Measurements from ENCODE around the gene YTHDF1.
A peak's percentile ranks its signal among the peaks of the same experiment; 100 is the strongest.

The YTHDF1 gene

DNA sequence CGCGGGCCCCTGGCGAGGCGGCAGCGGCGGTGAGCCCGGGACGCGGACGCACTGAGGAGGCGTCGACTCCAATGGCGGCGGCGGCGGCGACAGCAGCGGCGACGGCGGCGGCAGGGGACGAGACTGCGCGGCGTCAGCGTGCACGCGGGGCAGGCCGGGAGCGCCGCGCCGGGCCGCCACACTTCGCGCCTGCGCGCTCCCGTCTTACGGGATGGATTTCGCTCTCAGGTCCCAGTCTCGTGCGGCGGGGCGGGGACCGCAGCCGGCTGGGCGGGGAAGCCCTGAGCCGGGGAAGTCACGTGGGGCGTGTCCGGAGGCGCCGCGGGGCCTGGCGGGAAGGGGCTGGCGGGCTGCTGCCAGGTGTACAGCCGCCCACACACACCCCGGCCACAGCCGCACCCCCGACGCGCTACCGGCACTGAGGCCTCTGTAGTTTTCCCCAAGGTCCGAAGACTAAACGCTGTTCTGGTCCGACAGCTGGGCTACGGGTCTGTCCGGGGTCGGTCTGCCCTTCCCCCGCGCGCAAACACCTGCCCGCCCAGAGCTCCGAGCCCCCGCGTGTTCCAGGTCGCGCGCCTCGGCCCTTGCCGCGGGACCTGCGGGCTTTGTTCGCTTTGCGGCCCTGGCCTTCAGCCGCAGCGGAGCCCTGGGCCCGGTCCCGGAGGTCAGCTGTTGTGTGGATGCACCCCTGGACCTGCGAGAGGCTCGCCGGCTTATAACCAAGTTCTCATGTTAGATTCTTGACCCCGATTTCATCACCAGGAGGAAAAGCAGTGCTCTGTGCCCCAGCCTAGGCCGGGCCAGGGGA lies at the start of gene YTHDF1:
TSS of gene YTHDF1 (minus strand) at position 91 of the 808 bp plus-strand sequence. CDS start 239 bp downstream, outside the sequence.
- Mint-ChIP-seq H3K4me3 (peak within 1 kb of the TSS; percentile 85), H3K27ac (peak within 1 kb of the TSS; percentile 88), H3K9me3 (no peaks in the 10 kb centered on the region), H3K36me3 (peaks cover 9% of the 10 kb centered on the region), H3K4me1 (peaks cover 34% of the 10 kb centered on the region), H3K27me3 (peaks cover 9% of the 10 kb centered on the region)
- peak; percentile 89 for ATAC-seq (ENCODE audit: low read depth)
- DNase-seq (ENCODE audit: low spot score in 2 of 2), result peak; percentile 93 to 97

DNA sequence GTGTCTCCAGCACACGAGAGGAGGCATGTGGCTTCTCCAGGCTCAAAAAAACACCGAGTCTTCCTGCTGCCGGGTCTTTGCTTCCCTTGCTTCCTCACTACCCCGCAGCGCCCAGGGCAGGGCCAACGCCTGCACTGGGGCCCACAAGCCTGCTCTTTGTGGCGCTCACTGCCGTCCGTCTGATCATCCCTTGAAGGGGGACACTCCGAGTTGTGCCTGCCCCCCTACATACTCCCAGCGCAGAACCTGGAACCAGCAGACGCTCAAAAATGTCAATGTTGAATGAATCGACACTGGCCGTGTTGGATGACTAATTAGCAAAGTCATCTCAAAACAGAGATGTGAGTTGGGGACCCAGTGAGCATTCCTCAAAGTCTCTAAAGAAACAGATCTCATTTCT lies 48.6 kb upstream of the YTHDF1 start:
- H3K9me3 Mint-ChIP-seq, result no peaks in the 10 kb centered on the region
- peaks cover 26% of the 10 kb centered on the region for H3K27me3 Mint-ChIP-seq
- no peak for ATAC-seq (ENCODE audit: low read depth)
- H3K36me3 Mint-ChIP-seq, result peaks cover 2% of the 10 kb centered on the region
- peaks cover 3% of the 10 kb centered on the region for H3K4me1 Mint-ChIP-seq
- DNase-seq (ENCODE audit: low spot score in 2 of 2), result no peak
- no peak overlapping the region for H3K27ac Mint-ChIP-seq
- H3K4me3 Mint-ChIP-seq, result no peak overlapping the region

DNA sequence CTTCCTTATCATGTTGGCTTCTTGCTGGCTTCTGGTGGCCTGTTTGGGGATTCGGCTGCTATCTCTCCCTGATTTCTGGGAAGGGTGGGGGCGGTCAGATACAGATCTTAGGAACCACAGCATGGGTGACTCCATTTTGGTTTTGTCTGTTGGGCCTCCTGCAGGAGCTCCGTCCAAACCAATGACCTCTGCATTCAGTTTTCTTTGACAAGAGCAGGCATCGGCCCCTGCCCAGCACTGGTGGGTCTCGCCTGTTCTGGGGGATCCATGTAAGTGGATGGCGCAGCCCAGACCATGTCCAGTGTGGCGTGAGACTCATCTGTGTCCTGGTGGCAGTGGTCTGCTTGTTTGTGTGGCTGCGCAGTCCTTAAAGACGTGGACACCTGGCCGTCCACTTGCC lies 48.1 kb upstream of the YTHDF1 start:
- no peak overlapping the region for H3K4me3 Mint-ChIP-seq

DNA sequence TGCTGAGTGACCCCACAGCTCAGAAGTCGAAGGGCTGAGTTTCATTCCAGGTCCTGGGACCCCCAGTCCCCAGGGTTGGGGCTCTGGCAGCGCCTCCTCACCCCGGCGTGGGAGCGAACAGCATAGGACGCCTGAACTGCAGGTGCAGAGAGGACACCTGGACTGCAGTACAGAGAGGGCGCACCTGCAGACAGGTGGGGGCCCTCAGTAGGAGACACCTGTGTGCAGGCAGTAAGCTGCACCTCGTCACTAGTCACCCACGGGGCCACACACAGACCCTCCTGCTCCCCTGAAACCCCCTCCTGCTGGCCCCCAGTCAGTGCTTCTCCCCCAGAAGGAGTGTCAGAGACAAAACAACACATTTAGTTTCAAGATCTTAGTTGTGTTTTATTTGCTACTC lies 46.9 kb upstream of the YTHDF1 start:
- Mint-ChIP-seq H3K36me3 (peaks cover 2% of the 10 kb centered on the region), H3K4me3 (no peak overlapping the region), H3K9me3 (no peaks in the 10 kb centered on the region), H3K27ac (no peak overlapping the region), H3K27me3 (peaks cover 29% of the 10 kb centered on the region), H3K4me1 (peaks cover 3% of the 10 kb centered on the region)
- DNase-seq (ENCODE audit: low spot score in 2 of 2) (no peak), ATAC-seq (ENCODE audit: low read depth) (no peak)

More for the DNA sequence above, 48.1 kb upstream of the YTHDF1 start:
- Mint-ChIP-seq H3K27me3 (peaks cover 29% of the 10 kb centered on the region), H3K27ac (no peak overlapping the region), H3K36me3 (peaks cover 2% of the 10 kb centered on the region), H3K4me1 (peaks cover 3% of the 10 kb centered on the region), H3K9me3 (no peaks in the 10 kb centered on the region)
- ATAC-seq (ENCODE audit: low read depth) (no peak), DNase-seq (ENCODE audit: low spot score in 2 of 2) (no peak)

DNA sequence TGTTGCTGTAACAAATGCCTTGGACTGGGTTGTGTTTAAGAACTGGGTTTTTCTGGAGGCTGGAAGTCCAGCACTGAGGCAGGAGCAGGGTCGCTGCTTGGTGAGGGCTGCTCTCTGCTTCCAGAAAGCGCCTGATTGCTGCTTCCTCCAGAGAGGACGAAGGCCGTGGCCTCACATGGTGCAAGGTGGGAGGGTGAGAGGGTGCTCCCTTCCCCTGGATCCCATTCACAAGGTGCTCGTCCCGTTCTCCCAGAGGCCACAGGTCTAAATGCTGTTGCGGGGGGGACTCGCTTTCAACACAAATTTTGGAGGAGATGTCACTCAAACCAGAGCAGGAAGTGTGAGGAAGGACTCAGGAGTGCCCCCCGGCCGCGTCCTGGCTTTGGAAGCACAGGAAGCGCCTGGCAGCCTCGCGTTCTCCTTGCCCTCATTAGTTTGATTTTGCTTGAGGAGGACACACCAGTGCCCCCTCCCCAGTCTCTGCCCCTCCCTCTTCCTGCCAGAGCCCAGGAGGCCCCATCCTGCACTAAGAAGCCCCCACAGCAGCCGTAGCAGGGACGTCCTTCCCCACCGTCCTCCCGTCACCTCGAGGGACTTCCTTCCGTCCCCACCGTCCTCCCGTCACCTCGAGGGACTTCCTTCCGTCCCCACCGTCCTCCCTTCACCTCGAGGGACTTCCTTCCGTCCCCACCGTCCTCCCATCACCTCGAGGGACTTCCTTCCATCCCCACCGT lies 46.0 kb upstream of the YTHDF1 start:
- Mint-ChIP-seq H3K9me3 (no peaks in the 10 kb centered on the region), H3K4me1 (peaks cover 5% of the 10 kb centered on the region), H3K27ac (no peak overlapping the region), H3K4me3 (no peak overlapping the region), H3K27me3 (peaks cover 36% of the 10 kb centered on the region), H3K36me3 (peaks cover 2% of the 10 kb centered on the region)
- DNase-seq (ENCODE audit: low spot score in 2 of 2) (no peak), ATAC-seq (ENCODE audit: low read depth) (no peak)

DNA sequence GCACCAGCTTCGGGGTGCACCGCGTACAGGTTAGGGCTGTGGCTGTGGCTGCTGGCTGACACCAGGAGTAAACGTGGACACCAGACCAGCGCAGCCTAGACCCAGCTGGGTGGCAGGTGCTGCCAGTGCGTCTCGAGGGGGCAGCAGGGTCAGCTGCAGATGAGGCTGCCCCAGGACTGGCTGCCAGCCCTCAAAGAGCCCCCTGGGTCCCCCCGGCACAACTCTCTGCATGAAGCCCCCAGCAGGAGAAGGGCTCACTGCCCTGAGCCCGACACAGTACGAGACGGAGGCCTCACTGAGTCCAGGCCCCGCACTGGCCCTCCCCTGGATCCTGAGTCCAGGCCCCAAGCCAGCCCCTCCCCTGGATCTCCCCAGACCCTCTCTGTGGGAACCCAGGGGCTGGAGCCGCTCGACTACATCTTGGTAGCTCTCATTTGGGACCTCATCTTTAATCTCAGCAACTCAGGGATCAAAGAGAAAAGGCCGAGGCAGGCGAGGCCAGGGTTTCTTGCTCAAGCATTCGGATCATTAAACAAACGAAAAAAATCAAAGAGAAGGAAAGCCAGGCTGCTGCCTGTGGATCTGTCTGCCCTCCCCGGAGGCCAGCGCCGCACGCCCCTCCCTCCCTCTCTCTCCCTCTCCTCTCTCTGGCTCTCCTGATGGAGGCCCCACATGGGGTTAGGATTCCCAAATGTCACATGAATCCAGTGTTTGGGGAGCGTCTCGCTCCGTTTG lies 45.3 kb upstream of the YTHDF1 start:
- H3K27ac Mint-ChIP-seq, result no peak overlapping the region
- peaks cover 40% of the 10 kb centered on the region for H3K27me3 Mint-ChIP-seq
- no peaks in the 10 kb centered on the region for H3K9me3 Mint-ChIP-seq
- no peak for DNase-seq (ENCODE audit: low spot score in 2 of 2)
- no peak overlapping the region for H3K4me3 Mint-ChIP-seq
- H3K36me3 Mint-ChIP-seq, result peaks cover 2% of the 10 kb centered on the region
- peaks cover 7% of the 10 kb centered on the region for H3K4me1 Mint-ChIP-seq
- ATAC-seq (ENCODE audit: low read depth), result no peak

DNA sequence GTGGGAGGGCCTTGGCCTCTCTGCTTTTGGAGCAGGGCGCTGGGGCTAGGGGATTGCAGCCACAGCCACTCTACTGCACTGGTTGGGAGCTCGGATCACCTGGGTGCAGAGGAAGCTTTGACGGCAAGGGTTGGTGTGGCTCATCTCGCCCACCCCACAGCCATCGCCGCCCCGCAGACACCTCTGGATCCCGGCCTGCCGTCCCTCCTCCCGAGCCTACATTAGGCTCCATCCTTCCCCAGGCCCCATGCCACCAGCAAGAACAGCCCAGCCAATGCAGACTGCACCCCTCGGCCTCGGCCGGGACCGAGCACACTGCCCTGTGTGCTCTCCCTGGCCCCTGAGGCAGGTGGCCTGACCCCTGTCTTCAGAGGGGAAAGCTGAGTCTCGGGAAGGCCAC lies 44.6 kb upstream of the YTHDF1 start:
- Mint-ChIP-seq H3K4me1 (peaks cover 7% of the 10 kb centered on the region), H3K9me3 (no peaks in the 10 kb centered on the region), H3K4me3 (no peak overlapping the region), H3K36me3 (peaks cover 2% of the 10 kb centered on the region), H3K27me3 (peaks cover 40% of the 10 kb centered on the region), H3K27ac (no peak overlapping the region)
- DNase-seq (ENCODE audit: low spot score in 2 of 2), result no peak
- ATAC-seq (ENCODE audit: low read depth), result no peak

DNA sequence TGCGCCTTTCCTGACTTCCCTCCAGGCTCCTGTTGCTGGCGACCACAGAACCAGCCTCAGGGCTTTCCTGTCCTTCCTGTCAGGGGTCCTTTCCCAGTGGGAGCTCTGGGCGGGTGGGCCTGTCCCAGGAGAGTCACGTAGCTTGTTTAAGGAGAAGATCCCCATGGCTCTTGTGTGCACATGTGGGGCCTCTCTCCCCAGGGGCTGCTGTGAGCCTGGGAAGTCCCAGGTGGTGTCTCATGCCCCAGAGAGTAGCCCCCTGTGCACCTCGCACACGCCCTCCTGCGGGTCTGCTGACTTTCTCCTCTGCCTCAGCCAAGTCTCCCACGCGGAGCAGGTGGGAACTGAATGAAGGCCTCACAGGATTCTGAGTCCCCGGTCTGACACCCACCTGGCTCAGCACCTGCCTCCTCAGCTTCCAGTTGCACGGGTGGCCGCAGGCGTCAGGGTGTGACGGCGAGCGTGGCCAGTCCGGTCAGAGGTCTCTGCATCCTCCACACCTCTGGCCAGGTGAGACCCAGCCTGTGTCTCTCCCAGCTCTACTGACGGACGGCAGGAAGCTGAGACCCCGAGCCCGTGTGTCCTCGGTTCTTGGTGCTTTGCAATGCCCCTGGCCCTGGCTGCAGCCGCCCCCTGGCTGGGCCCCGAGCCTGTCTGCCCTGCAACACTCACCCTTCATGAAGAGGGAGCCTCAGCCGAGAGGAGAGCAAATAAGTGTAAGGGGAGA lies 44.0 kb upstream of the YTHDF1 start:
- Mint-ChIP-seq H3K4me1 (peaks cover 7% of the 10 kb centered on the region), H3K4me3 (no peak overlapping the region), H3K27ac (no peak overlapping the region), H3K36me3 (peaks cover 2% of the 10 kb centered on the region), H3K9me3 (no peaks in the 10 kb centered on the region), H3K27me3 (peaks cover 39% of the 10 kb centered on the region)
- DNase-seq (ENCODE audit: low spot score in 2 of 2) (no peak), ATAC-seq (ENCODE audit: low read depth) (no peak)

DNA sequence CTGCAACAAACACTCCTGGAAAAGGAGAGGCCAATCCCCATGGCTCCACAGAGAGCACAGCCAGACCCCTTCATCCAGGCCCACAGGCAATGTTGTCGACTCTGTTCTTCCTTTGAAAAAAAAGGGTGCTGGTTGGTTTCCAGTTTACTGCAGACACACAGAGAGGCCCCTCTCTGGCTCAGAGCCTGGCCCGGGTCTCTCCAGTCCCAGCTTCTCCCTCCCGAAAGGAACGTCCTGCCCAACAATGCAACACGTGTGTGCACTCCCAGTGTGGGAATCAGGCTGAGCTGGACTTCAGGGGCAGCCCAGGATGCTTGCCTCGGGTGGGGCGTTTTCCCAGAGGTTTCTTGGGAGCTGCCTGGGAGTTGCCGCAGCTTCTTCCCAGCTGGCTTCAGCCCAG lies 42.9 kb upstream of the YTHDF1 start:
- H3K27ac Mint-ChIP-seq, result no peak overlapping the region
- no peaks in the 10 kb centered on the region for H3K9me3 Mint-ChIP-seq
- H3K27me3 Mint-ChIP-seq, result peaks cover 35% of the 10 kb centered on the region
- DNase-seq (ENCODE audit: low spot score in 2 of 2), result no peak
- peaks cover 7% of the 10 kb centered on the region for H3K4me1 Mint-ChIP-seq
- H3K36me3 Mint-ChIP-seq, result no peaks in the 10 kb centered on the region
- no peak for ATAC-seq (ENCODE audit: low read depth)
- no peak overlapping the region for H3K4me3 Mint-ChIP-seq

DNA sequence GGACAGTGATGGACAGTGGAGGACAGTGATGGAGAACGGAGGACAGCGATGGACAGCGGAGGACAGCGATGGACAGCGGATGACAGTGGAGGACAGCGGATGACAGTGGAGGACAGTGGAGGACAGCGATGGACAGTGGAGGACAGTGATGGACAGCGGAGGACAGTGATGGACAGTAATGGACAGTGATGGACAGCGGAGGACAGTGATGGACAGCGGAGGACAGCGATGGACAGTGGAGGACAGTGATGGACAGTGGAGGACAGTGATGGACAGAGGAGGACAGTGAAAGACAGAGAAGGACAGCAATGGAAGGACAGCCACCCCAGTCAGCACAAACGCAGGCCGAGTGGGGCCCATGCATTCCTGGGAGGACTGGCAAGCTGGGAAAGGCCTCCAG lies 41.7 kb upstream of the YTHDF1 start:
- Mint-ChIP-seq H3K9me3 (no peaks in the 10 kb centered on the region), H3K36me3 (no peaks in the 10 kb centered on the region), H3K4me1 (peaks cover 11% of the 10 kb centered on the region), H3K27me3 (peaks cover 38% of the 10 kb centered on the region), H3K27ac (no peak overlapping the region), H3K4me3 (no peak overlapping the region)
- ATAC-seq (ENCODE audit: low read depth) (no peak), DNase-seq (ENCODE audit: low spot score in 2 of 2) (no peak)

DNA sequence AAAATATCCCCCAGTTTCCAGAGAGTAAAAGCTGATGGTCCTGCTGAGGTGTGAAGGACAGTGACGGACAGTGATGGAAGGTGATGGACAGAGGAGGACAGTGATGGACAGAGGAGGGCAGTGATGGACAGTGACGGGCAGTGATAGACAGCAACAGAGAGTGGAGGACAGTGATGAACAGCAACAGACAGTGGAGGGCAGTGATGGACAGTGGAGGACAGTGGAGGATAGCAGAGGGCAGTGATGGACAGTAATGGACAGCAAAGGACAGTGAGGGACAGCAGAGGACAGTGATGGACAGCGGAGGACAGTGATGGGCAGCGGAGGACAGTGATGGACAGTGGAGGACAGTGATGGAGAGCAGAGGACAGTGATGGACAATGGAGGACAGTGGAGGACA lies 41.0 kb upstream of the YTHDF1 start:
- Mint-ChIP-seq H3K27ac (no peak overlapping the region), H3K4me3 (no peak overlapping the region), H3K27me3 (peaks cover 33% of the 10 kb centered on the region), H3K4me1 (peaks cover 8% of the 10 kb centered on the region), H3K9me3 (no peaks in the 10 kb centered on the region), H3K36me3 (no peaks in the 10 kb centered on the region)
- ATAC-seq (ENCODE audit: low read depth) (no peak), DNase-seq (ENCODE audit: low spot score in 2 of 2) (no peak)

DNA sequence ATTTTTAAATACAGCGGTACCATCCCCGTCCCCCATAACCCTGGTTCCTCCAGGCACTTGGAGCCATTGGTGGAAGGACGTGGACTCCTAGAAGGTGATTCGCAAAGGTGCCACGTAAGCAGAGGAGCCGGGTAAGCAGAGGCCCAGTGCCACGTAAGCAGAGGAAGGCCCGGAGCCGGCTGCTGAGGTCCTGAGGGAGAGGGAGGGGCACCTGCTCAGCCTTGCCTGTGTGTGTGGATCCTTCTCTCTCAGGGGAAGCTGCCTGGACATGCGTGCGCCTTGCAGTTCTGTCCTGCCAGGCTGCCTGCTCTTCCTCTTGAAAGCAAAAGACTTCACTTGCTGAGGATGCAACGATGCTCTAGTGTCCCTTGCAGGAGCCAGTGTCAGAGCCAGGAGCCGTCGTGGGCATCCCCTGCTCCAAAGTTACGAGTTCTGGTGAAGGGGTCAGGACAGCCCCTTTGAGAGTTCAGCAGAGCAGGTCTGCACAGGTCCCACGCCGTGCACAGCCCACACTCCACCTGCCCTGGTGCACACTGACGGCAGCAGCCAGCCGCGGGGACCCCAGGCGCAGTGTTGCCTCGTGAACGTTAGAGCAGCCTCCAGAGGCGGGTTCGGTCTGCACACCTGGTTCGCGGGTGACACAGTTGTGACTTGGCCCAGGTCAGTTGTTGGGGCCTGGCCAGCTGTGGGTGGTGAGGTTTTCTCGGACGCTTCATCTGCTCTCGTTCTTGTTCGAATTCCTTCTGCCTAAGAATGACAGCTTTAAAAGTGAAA lies 40.2 kb upstream of the YTHDF1 start:
- H3K4me3 Mint-ChIP-seq, result no peak overlapping the region
- H3K36me3 Mint-ChIP-seq, result no peaks in the 10 kb centered on the region
- H3K27me3 Mint-ChIP-seq, result peaks cover 33% of the 10 kb centered on the region
- H3K4me1 Mint-ChIP-seq, result peaks cover 8% of the 10 kb centered on the region
- no peak overlapping the region for H3K27ac Mint-ChIP-seq
- DNase-seq (ENCODE audit: low spot score in 2 of 2) (no peak), ATAC-seq (ENCODE audit: low read depth) (no peak)
- no peaks in the 10 kb centered on the region for H3K9me3 Mint-ChIP-seq
